ENCODE results near the gene PPP2R3C. TPM values are rescaled to one million over a fixed set of nuclear protein-coding genes. Genes with fewer than 3 reads are reported as not detected.

PPP2R3C gene
- total RNA-seq, 1 experiment from 2014 or later = 19.6 TPM

GRCh38 chr14:35073486-35073885 lies 48.3 kb downstream of the PPP2R3C start:
- H3K27me3 ChIP-seq (ENCODE audit: control insufficient read depth, insufficient read depth, low read length) = no peaks in the 10 kb centered on the region
- H3K4me3 ChIP-seq (ENCODE audit: low read depth in 2 of 2, low read length in 2 of 2) = no peak overlapping the region
- BruUV-seq (replicated peaks) = no TSS peak
- POLR2A ChIA-PET = interaction anchor here (0.6 kb wide), 1 partner anchor 9 kb away, joined by 4 read pairs; no protein-coding TSS in a partner anchor
- intact Hi-C loops (cut with micrococcal nuclease; ENCODE audit: unreplicated experiment) = no loop called here
- CTCF ChIA-PET = no interaction called here
- DNase-seq (ENCODE audit: low read depth, low spot score) (no peak), ATAC-seq (no peak)
- H3K36me3 ChIP-seq (ENCODE audit: control insufficient read depth, insufficient read depth, low read length) = no peaks in the 10 kb centered on the region; the same call in 1 of the 2 replicates
- in situ Hi-C loops (cut with HindIII; ENCODE audit: low pct_unique_long_range_greater_than_20kb, low sequenced_read_pairs) = no loop called here
- H3K9me3 ChIP-seq (ENCODE audit: control insufficient read depth, insufficient read depth, low read depth, low read length) = no peaks in the 10 kb centered on the region
- H3K27ac ChIP-seq (ENCODE audit: low read length) = no peak overlapping the region
- TF ChIP-seq TCF7L2 (IDR thresholded peaks at IDR 0.05; ENCODE audit: low read depth, low read length) (no peak), CTCF (IDR thresholded peaks at IDR 0.05) (no peak)
- no peaks in the 10 kb centered on the region for H3K4me1 ChIP-seq (ENCODE audit: control insufficient read depth, insufficient read depth, low read length)

GRCh38 chr14:35072226-35072625 lies 49.6 kb downstream of the PPP2R3C start:
- intact Hi-C loops (cut with micrococcal nuclease; ENCODE audit: unreplicated experiment) = no loop called here
- TF ChIP-seq REST (IDR thresholded peaks at IDR 0.05; ENCODE audit: insufficient read depth in 1 of 2, low read depth in 2 of 2, low read length in 1 of 2) (no peak), CTCF (IDR thresholded peaks at IDR 0.05) (no peak), TCF7L2 (IDR thresholded peaks at IDR 0.05; ENCODE audit: low read depth, low read length) (no peak), SIN3A (IDR thresholded peaks at IDR 0.05; ENCODE audit: borderline replicate concordance, insufficient read depth, low read depth, low read length) (no peak), POLR2AphosphoS5 (IDR thresholded peaks at IDR 0.05; ENCODE audit: low read depth, low read length) (no peak)
- CTCF ChIA-PET = no interaction called here
- no TSS peak for BruUV-seq (replicated peaks)
- ATAC-seq (no peak), DNase-seq (ENCODE audit: low read depth, low spot score) (no peak)
- H3K4me3 ChIP-seq (ENCODE audit: low read depth in 2 of 2, low read length in 2 of 2) = no peak overlapping the region
- H3K36me3 ChIP-seq (ENCODE audit: control insufficient read depth, insufficient read depth, low read length) = no peaks in the 10 kb centered on the region
- no peaks in the 10 kb centered on the region for H3K27me3 ChIP-seq (ENCODE audit: control insufficient read depth, insufficient read depth, low read length)
- H3K4me1 ChIP-seq (ENCODE audit: control insufficient read depth, insufficient read depth, low read length) = no peaks in the 10 kb centered on the region
- POLR2A ChIA-PET = interaction anchor here (0.6 kb wide), 1 partner anchor 371 kb away, joined by 5 read pairs; no protein-coding TSS in a partner anchor
- in situ Hi-C loops (cut with HindIII; ENCODE audit: low pct_unique_long_range_greater_than_20kb, low sequenced_read_pairs) = no loop called here
- H3K9me3 ChIP-seq (ENCODE audit: control insufficient read depth, insufficient read depth, low read depth, low read length) = no peaks in the 10 kb centered on the region
- H3K27ac ChIP-seq (ENCODE audit: low read length) = no peak overlapping the region

Data from Panc1 (cell line).